ENCODE results near the gene R3HDM4. TPM values are rescaled to one million over a fixed set of nuclear protein-coding genes. Genes with fewer than 3 reads are reported as not detected.

The R3HDM4 gene
- total and polyA plus RNA-seq, 9 of the 15 experiments (the other 6 are each of a cell fraction or from before 2014, with no cell fraction given): 3.2 to 154 (median 59.0) TPM

DNA sequence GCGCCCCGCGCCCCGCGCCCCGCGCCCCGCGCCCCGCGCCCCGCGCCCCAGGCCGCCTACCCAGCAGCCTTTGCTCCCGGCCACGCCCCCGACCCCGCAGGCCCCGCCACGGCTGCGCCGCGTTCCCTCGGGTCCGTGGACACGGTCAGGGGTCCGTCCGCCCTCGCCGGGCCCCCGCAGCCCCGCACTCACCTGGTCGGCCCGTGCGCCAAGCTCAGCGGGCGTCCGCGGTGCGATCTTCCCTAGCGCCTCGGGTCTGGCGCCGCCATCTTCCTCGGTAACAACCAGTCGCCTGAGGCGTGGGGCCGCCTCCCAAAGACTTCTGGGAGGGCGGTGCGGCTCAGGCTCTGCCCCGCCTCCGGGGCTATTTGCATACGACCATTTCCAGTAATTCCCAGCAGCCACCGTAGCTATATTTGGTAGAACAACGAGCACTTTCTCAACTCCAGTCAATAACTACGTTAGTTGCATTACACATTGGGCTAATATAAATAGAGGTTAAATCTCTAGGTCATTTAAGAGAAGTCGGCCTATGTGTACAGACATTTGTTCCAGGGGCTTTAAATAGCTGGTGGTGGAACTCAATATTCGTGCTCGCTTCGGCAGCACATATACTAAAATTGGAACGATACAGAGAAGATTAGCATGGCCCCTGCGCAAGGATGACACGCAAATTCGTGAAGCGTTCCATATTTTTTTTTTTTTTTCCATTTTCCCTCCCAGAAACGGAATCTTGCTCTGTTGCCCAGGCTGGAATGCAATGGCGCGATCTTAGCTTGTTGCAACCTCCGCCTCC is 19.9 kb downstream of the R3HDM4 start, which contains the start of the genes MED16 and RNU6-9 (continued):
- TF ChIP-seq, protein P1, sequence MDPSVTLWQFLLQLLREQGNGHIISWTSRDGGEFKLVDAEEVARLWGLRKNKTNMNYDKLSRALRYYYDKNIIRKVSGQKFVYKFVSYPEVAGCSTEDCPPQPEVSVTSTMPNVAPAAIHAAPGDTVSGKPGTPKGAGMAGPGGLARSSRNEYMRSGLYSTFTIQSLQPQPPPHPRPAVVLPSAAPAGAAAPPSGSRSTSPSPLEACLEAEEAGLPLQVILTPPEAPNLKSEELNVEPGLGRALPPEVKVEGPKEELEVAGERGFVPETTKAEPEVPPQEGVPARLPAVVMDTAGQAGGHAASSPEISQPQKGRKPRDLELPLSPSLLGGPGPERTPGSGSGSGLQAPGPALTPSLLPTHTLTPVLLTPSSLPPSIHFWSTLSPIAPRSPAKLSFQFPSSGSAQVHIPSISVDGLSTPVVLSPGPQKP (CRISPR knock-in tag; IDR thresholded peaks at IDR 0.05): no peak
- TF ChIP-seq FUS (optimal IDR thresholded peaks at IDR 0.05; ENCODE audit: low read depth, low read length) (no peak), NFIX (CRISPR knock-in tag; IDR thresholded peaks at IDR 0.05; ENCODE audit: low read depth) (no peak), NFE2 (IDR thresholded peaks at IDR 0.05; ENCODE audit: low read depth) (peak; percentile 51; the same call in 1 of the 2 replicates), CBX5 (IDR thresholded peaks at IDR 0.05; ENCODE audit: borderline replicate concordance, low read depth) (no peak), ATF1 (CRISPR knock-in tag; IDR thresholded peaks at IDR 0.05) (no peak), ATF1 (tag; IDR thresholded peaks at IDR 0.05) (peak; percentile 87), FIP1L1 (IDR thresholded peaks at IDR 0.05; ENCODE audit: low read depth, low read length, poor library complexity, severe bottlenecking) (peak; percentile 50), NFYB (IDR thresholded peaks at IDR 0.05; ENCODE audit: extremely low read depth, insufficient read length) (no peak), ZNF644 (tag; IDR thresholded peaks at IDR 0.05; ENCODE audit: low read depth) (no peak; the same call in 1 of the 2 replicates), MAFG (tag; conservative IDR thresholded peaks at IDR 0.05) (peak; percentile 65; the same call in 1 of the 2 replicates), SAP30 (IDR thresholded peaks at IDR 0.05; ENCODE audit: borderline replicate concordance, insufficient read depth, low read depth, low read length, poor library complexity, severe bottlenecking) (peak; percentile 72), TBP (optimal IDR thresholded peaks at IDR 0.05; ENCODE audit: low read depth, low read length) (peak; percentile 98), PYGO2 (tag; IDR thresholded peaks at IDR 0.05) (no peak)
- TF ChIP-seq, protein P2, sequence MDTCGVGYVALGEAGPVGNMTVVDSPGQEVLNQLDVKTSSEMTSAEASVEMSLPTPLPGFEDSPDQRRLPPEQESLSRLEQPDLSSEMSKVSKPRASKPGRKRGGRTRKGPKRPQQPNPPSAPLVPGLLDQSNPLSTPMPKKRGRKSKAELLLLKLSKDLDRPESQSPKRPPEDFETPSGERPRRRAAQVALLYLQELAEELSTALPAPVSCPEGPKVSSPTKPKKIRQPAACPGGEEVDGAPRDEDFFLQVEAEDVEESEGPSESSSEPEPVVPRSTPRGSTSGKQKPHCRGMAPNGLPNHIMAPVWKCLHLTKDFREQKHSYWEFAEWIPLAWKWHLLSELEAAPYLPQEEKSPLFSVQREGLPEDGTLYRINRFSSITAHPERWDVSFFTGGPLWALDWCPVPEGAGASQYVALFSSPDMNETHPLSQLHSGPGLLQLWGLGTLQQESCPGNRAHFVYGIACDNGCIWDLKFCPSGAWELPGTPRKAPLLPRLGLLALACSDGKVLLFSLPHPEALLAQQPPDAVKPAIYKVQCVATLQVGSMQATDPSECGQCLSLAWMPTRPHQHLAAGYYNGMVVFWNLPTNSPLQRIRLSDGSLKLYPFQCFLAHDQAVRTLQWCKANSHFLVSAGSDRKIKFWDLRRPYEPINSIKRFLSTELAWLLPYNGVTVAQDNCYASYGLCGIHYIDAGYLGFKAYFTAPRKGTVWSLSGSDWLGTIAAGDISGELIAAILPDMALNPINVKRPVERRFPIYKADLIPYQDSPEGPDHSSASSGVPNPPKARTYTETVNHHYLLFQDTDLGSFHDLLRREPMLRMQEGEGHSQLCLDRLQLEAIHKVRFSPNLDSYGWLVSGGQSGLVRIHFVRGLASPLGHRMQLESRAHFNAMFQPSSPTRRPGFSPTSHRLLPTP (IDR thresholded peaks at IDR 0.05; ENCODE audit: borderline replicate concordance, extremely low read depth, insufficient read length): no peak
- TF ChIP-seq, protein P3, sequence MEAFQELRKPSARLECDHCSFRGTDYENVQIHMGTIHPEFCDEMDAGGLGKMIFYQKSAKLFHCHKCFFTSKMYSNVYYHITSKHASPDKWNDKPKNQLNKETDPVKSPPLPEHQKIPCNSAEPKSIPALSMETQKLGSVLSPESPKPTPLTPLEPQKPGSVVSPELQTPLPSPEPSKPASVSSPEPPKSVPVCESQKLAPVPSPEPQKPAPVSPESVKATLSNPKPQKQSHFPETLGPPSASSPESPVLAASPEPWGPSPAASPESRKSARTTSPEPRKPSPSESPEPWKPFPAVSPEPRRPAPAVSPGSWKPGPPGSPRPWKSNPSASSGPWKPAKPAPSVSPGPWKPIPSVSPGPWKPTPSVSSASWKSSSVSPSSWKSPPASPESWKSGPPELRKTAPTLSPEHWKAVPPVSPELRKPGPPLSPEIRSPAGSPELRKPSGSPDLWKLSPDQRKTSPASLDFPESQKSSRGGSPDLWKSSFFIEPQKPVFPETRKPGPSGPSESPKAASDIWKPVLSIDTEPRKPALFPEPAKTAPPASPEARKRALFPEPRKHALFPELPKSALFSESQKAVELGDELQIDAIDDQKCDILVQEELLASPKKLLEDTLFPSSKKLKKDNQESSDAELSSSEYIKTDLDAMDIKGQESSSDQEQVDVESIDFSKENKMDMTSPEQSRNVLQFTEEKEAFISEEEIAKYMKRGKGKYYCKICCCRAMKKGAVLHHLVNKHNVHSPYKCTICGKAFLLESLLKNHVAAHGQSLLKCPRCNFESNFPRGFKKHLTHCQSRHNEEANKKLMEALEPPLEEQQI (IDR thresholded peaks at IDR 0.05): no peak
- TF ChIP-seq, protein P4, sequence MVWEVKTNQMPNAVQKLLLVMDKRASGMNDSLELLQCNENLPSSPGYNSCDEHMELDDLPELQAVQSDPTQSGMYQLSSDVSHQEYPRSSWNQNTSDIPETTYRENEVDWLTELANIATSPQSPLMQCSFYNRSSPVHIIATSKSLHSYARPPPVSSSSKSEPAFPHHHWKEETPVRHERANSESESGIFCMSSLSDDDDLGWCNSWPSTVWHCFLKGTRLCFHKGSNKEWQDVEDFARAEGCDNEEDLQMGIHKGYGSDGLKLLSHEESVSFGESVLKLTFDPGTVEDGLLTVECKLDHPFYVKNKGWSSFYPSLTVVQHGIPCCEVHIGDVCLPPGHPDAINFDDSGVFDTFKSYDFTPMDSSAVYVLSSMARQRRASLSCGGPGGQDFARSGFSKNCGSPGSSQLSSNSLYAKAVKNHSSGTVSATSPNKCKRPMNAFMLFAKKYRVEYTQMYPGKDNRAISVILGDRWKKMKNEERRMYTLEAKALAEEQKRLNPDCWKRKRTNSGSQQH (CRISPR knock-in tag; IDR thresholded peaks at IDR 0.05): no peak
- TF ChIP-seq, protein P5, sequence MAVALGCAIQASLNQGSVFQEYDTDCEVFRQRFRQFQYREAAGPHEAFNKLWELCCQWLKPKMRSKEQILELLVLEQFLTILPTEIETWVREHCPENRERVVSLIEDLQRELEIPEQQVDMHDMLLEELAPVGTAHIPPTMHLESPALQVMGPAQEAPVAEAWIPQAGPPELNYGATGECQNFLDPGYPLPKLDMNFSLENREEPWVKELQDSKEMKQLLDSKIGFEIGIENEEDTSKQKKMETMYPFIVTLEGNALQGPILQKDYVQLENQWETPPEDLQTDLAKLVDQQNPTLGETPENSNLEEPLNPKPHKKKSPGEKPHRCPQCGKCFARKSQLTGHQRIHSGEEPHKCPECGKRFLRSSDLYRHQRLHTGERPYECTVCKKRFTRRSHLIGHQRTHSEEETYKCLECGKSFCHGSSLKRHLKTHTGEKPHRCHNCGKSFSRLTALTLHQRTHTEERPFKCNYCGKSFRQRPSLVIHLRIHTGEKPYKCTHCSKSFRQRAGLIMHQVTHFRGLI (CRISPR knock-in tag; IDR thresholded peaks at IDR 0.05): no peak

Measured in K562 (cell line).